SU-DHL-6 (cell line): ENCODE measurements around the gene EXOC8.
A peak's percentile ranks its signal among the peaks of the same experiment; 100 is the strongest.

Experiments
- H2AFZ ChIP-seq: fragments of 200-600 bp; sonication (generic); 2 replicates; pipeline ENCODE4 v1.6.1; 2014; ENCODE audit warnings: low read depth, mild to moderate bottlenecking, moderate library complexity, mixed read lengths, antibody characterized with exemption, low read length; ENCODE audit not compliant: severe bottlenecking
- H3F3A ChIP-seq: fragments of 200-600 bp; shearing (Covaris generic); 2 replicates; pipeline ENCODE4 v1.6.0; 2016; ENCODE audit warnings: antibody characterized with exemption, mild to moderate bottlenecking; ENCODE audit not compliant: insufficient read depth
- H3K27ac ChIP-seq: fragments of 200-600 bp; sonication (generic); 2 replicates; pipeline ENCODE4 v1.5.1; 2016; ENCODE audit warnings: low read depth, mild to moderate bottlenecking, low read length, moderate library complexity, mixed read lengths
- H3K27me3 ChIP-seq: fragments of 200-600 bp; sonication (generic), shearing (Covaris generic); 2 replicates; pipeline ENCODE4 v1.6.0; 2014; ENCODE audit warnings: mild to moderate bottlenecking, low read length
- H3K36me3 ChIP-seq: fragments of 200-600 bp; sonication (generic); 2 replicates; pipeline ENCODE4 v1.6.1; 2014; ENCODE audit warnings: mild to moderate bottlenecking, low read length, mixed read lengths
- H3K4me2 ChIP-seq: fragments of 300-600, 200-600 bp; shearing (Covaris generic), sonication (generic); 2 replicates; pipeline ENCODE4 v1.6.0; 2014; ENCODE audit warnings: low read length, low read depth, mild to moderate bottlenecking; ENCODE audit not compliant: poor library complexity, severe bottlenecking
- H3K4me3 ChIP-seq: fragments of 200-600 bp; sonication (generic); 2 replicates; pipeline ENCODE4 v1.5.1; 2014; ENCODE audit warnings: antibody characterized with exemption, low read length, mild to moderate bottlenecking, mixed read lengths; ENCODE audit not compliant: insufficient read depth, poor library complexity, severe bottlenecking
- H3K79me2 ChIP-seq: fragments of 200-600 bp; sonication (generic); 2 replicates; pipeline ENCODE4 v1.6.1; 2014; ENCODE audit warnings: mild to moderate bottlenecking, low read length, moderate library complexity; ENCODE audit not compliant: insufficient read depth
- H3K9ac ChIP-seq: fragments of 200-600 bp; sonication (generic); 2 replicates; pipeline ENCODE4 v1.7.0; 2014; ENCODE audit warnings: mild to moderate bottlenecking, low read length
- H3K9me2 ChIP-seq: fragments of 200-600 bp; sonication (generic); replicated peaks from 2 replicates; pipeline ENCODE4 v1.6.1; 2014; ENCODE audit warnings: low read length; ENCODE audit not compliant: insufficient read depth
- H3K9me3 ChIP-seq: fragments of 200-600 bp; sonication (generic); 2 replicates; pipeline ENCODE4 v1.6.1; 2014; ENCODE audit warnings: low read length, mixed read lengths; ENCODE audit not compliant: insufficient read depth
- H4K20me1 ChIP-seq: fragments of 200-600 bp; sonication (generic); 2 replicates; pipeline ENCODE4 v1.6.1; 2014; ENCODE audit warnings: low read depth, mild to moderate bottlenecking, antibody characterized with exemption, low read length, moderate library complexity, mixed read lengths
- CTCF ChIP-seq: fragments of 200-600 bp; sonication (generic); IDR thresholded peaks from one replicate; pipeline ENCODE4 v1.5.1; 2017; ENCODE audit warnings: antibody characterized with exemption, mild to moderate bottlenecking, low read length, moderate library complexity; ENCODE audit not compliant: insufficient read depth, poor library complexity, severe bottlenecking
- EZH2phosphoT487 ChIP-seq: fragments of 200-600 bp; sonication (generic), shearing (Covaris generic); conservative IDR thresholded peaks from 2 replicates; pipeline ENCODE4 v1.6.1; 2018; ENCODE audit warnings: mild to moderate bottlenecking, antibody characterized with exemption, low read length, moderate library complexity, mixed read lengths

Gene EXOC8, protein sequence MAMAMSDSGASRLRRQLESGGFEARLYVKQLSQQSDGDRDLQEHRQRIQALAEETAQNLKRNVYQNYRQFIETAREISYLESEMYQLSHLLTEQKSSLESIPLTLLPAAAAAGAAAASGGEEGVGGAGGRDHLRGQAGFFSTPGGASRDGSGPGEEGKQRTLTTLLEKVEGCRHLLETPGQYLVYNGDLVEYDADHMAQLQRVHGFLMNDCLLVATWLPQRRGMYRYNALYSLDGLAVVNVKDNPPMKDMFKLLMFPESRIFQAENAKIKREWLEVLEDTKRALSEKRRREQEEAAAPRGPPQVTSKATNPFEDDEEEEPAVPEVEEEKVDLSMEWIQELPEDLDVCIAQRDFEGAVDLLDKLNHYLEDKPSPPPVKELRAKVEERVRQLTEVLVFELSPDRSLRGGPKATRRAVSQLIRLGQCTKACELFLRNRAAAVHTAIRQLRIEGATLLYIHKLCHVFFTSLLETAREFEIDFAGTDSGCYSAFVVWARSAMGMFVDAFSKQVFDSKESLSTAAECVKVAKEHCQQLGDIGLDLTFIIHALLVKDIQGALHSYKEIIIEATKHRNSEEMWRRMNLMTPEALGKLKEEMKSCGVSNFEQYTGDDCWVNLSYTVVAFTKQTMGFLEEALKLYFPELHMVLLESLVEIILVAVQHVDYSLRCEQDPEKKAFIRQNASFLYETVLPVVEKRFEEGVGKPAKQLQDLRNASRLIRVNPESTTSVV

DNA sequence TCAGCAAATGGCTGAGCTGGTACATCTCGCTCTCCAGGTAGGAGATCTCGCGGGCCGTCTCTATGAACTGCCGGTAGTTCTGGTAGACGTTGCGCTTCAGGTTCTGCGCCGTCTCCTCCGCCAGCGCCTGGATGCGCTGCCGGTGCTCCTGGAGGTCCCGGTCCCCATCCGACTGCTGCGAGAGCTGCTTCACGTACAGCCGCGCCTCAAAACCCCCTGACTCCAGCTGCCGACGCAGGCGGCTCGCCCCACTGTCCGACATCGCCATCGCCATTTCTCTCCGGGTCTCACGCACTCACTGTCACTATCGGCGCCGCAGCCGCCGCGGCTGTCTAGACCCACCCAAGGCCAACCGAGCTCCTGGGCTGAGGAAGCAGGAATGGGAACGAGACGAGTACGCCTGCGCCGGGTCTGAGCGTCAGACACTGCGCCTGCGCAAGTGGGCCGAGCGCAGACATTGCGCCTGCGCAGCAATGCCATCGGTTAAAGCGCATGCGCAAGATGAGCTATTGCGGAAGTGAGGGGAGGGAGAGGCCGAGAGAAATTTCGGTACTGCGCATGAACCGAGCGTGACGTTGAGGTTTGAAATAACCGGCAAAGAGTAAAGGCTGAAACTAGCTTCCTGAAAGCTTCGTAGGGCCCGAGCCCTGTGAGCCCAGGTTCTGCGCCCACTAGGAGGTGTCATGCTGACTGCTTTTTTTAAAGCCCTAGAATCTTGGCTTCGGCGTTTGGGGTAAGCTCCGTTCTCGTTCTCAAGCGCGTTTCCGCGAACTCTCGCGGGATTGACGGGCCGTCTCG lies at the start of gene EXOC8:
Gene EXOC8 (minus strand): TSS at position 381 of the 798 bp plus-strand sequence. CDS start 107 bp downstream, at position 274.
- Histone ChIP-seq H3K9me3 (no peaks in the 10 kb centered on the region), H3K4me2 (peak within 1 kb of the TSS; percentile 99), H3K4me3 (peak within 1 kb of the TSS; percentile 70), H3F3A (peaks cover 5% of the 10 kb centered on the region; the same call in 1 of the 2 replicates), H3K9me2 (no peaks in the 10 kb centered on the region), H3K9ac (peak within 1 kb of the TSS; percentile 83), H3K36me3 (peaks cover 6% of the 10 kb centered on the region; the same call in 1 of the 2 replicates), H3K27me3 (no peaks in the 10 kb centered on the region), H3K27ac (peak within 1 kb of the TSS; percentile 96), H2AFZ (peak within 1 kb of the TSS; percentile 75), H3K79me2 (peaks cover 81% of the 10 kb centered on the region), H4K20me1 (peaks cover 23% of the 10 kb centered on the region)
- no peak for TF ChIP-seq CTCF
- no peak for TF ChIP-seq EZH2phosphoT487

GRCh38 chr1:231386466-231386865 lies 48.8 kb upstream of the EXOC8 start:
- TF ChIP-seq EZH2phosphoT487 (no peak), CTCF (no peak)
- Histone ChIP-seq H3F3A (no peaks in the 10 kb centered on the region), H3K27me3 (no peaks in the 10 kb centered on the region), H3K4me3 (no peak overlapping the region), H3K4me2 (no peak overlapping the region), H3K9me2 (no peaks in the 10 kb centered on the region), H2AFZ (no peak overlapping the region), H3K9ac (no peak overlapping the region), H3K79me2 (no peaks in the 10 kb centered on the region), H3K27ac (no peak overlapping the region), H4K20me1 (peaks cover 13% of the 10 kb centered on the region; the same call in 1 of the 2 replicates), H3K36me3 (no peaks in the 10 kb centered on the region), H3K9me3 (no peaks in the 10 kb centered on the region)

- Histone ChIP-seq H3K27ac (no peak overlapping the region), H3K4me3 (no peak overlapping the region), H3K9me2 (no peaks in the 10 kb centered on the region), H3K36me3 (no peaks in the 10 kb centered on the region), H3K9me3 (no peaks in the 10 kb centered on the region), H3K9ac (no peak overlapping the region), H3K4me2 (no peak overlapping the region), H3F3A (no peaks in the 10 kb centered on the region), H4K20me1 (peaks cover 10% of the 10 kb centered on the region; the same call in 1 of the 2 replicates), H2AFZ (no peak overlapping the region), H3K79me2 (no peaks in the 10 kb centered on the region), H3K27me3 (no peaks in the 10 kb centered on the region)
- no peak for TF ChIP-seq CTCF
- TF ChIP-seq EZH2phosphoT487 = no peak
Measured at GRCh38 chr1:231385416-231385748, 47.7 kb upstream of the EXOC8 start.
